ENCODE data around the gene CTNND2. TPM values are rescaled to one million over a fixed set of nuclear protein-coding genes. Genes with fewer than 3 reads are reported as not detected.

Gene CTNND2
- polyA plus RNA-seq, 1 of the 3 experiments (the other 2 are of a cell fraction), result not detected

GRCh38 chr5:11152368-11152767, 751.9 kb downstream of the CTNND2 start:
- no peak overlapping the region for H3K4me2 ChIP-seq
- no peaks in the 10 kb centered on the region for H3F3A ChIP-seq (replicated peaks; ENCODE audit: insufficient read depth)
- H3K4me3 ChIP-seq (ENCODE audit: low read depth in 2 of 2, low read length in 1 of 2), result no peak overlapping the region
- 53% methylated on average over 8 of the region's 8 CpGs for WGBS (ENCODE audit: low lambda C conversion rate)
- H3K36me3 ChIP-seq (replicated peaks in 1 of 2; ENCODE audit: control insufficient read depth in 1 of 2, insufficient read depth in 2 of 2, low read length in 1 of 2), result no peaks in the 10 kb centered on the region
- no peak overlapping the region for H2AFZ ChIP-seq (ENCODE audit: low read depth)
- no peaks in the 10 kb centered on the region for H3K79me2 ChIP-seq (ENCODE audit: insufficient read depth)
- no peaks in the 10 kb centered on the region for H3K9me3 ChIP-seq
- no peaks in the 10 kb centered on the region for H3K4me1 ChIP-seq (ENCODE audit: control insufficient read depth in 1 of 2, insufficient read depth in 2 of 2, low read depth in 1 of 2, low read length in 1 of 2)
- no peaks in the 10 kb centered on the region; the same call in 1 of the 2 replicates for H3K27me3 ChIP-seq (ENCODE audit: insufficient read depth)
- POLR2A ChIA-PET, result no interaction called here
- no peak for DNase-seq
- no peaks in the 10 kb centered on the region for H4K20me1 ChIP-seq (ENCODE audit: insufficient read depth)
- no peak overlapping the region for H3K9ac ChIP-seq
- TF ChIP-seq EZH2phosphoT487 (IDR thresholded peaks at IDR 0.05; ENCODE audit: borderline replicate concordance, low read depth), result no peak
- TF ChIP-seq SMC3 (IDR thresholded peaks at IDR 0.05; ENCODE audit: low read depth, low read length), result no peak
- H3K9me2 ChIP-seq, result no peaks in the 10 kb centered on the region
- H3K27ac ChIP-seq (ENCODE audit: low read depth in 2 of 2, low read length in 1 of 2), result no peak overlapping the region
- CTCF ChIA-PET, result no interaction called here

GRCh38 chr5:11150976-11151375, 753.3 kb downstream of the CTNND2 start:
- WGBS (ENCODE audit: low lambda C conversion rate), result 9% methylated on average over 5 of the region's 5 CpGs
- Histone ChIP-seq H3K9ac (no peak overlapping the region), H4K20me1 (ENCODE audit: insufficient read depth) (no peaks in the 10 kb centered on the region), H3K4me1 (ENCODE audit: control insufficient read depth in 1 of 2, insufficient read depth in 2 of 2, low read depth in 1 of 2, low read length in 1 of 2) (no peaks in the 10 kb centered on the region), H3K27me3 (ENCODE audit: insufficient read depth) (no peaks in the 10 kb centered on the region; the same call in 1 of the 2 replicates), H3K79me2 (ENCODE audit: insufficient read depth) (no peaks in the 10 kb centered on the region), H3F3A (replicated peaks; ENCODE audit: insufficient read depth) (no peaks in the 10 kb centered on the region), H3K9me3 (no peaks in the 10 kb centered on the region), H3K4me2 (no peak overlapping the region), H2AFZ (ENCODE audit: low read depth) (no peak overlapping the region), H3K9me2 (no peaks in the 10 kb centered on the region), H3K36me3 (replicated peaks in 1 of 2; ENCODE audit: control insufficient read depth in 1 of 2, insufficient read depth in 2 of 2, low read length in 1 of 2) (no peaks in the 10 kb centered on the region), H3K4me3 (ENCODE audit: low read depth in 2 of 2, low read length in 1 of 2) (no peak overlapping the region), H3K27ac (ENCODE audit: low read depth in 2 of 2, low read length in 1 of 2) (no peak overlapping the region)
- TF ChIP-seq IRF3 (IDR thresholded peaks at IDR 0.05; ENCODE audit: low read depth, low read length) (no peak), GATA2 (CRISPR knock-in tag; IDR thresholded peaks at IDR 0.05) (no peak), JUND (IDR thresholded peaks at IDR 0.05) (no peak), EZH2phosphoT487 (IDR thresholded peaks at IDR 0.05; ENCODE audit: borderline replicate concordance, low read depth) (no peak)
- CTCF ChIA-PET, result no interaction called here
- POLR2A ChIA-PET, result no interaction called here
- no peak for DNase-seq

GRCh38 chr5:11148810-11149539, 755.3 kb downstream of the CTNND2 start:
- no peaks in the 10 kb centered on the region; the same call in 1 of the 2 replicates for H3K27me3 ChIP-seq (ENCODE audit: insufficient read depth)
- DNase-seq, result no peak
- no peak overlapping the region for H3K4me2 ChIP-seq
- no peak overlapping the region for H3K4me3 ChIP-seq (ENCODE audit: low read depth in 2 of 2, low read length in 1 of 2)
- ChIA-PET POLR2A (no interaction called here), CTCF (no interaction called here)
- H3K4me1 ChIP-seq (ENCODE audit: control insufficient read depth in 1 of 2, insufficient read depth in 2 of 2, low read depth in 1 of 2, low read length in 1 of 2), result no peaks in the 10 kb centered on the region
- H3K27ac ChIP-seq (ENCODE audit: low read depth in 2 of 2, low read length in 1 of 2), result no peak overlapping the region
- no peaks in the 10 kb centered on the region for H3K9me2 ChIP-seq
- WGBS (ENCODE audit: low lambda C conversion rate), result 35% methylated on average over 14 of the region's 14 CpGs
- no peaks in the 10 kb centered on the region for H4K20me1 ChIP-seq (ENCODE audit: insufficient read depth)
- H3K36me3 ChIP-seq (replicated peaks in 1 of 2; ENCODE audit: control insufficient read depth in 1 of 2, insufficient read depth in 2 of 2, low read length in 1 of 2), result no peaks in the 10 kb centered on the region
- H2AFZ ChIP-seq (ENCODE audit: low read depth), result no peak overlapping the region
- H3K79me2 ChIP-seq (ENCODE audit: insufficient read depth), result no peaks in the 10 kb centered on the region
- no peak overlapping the region for H3K9ac ChIP-seq
- H3F3A ChIP-seq (replicated peaks; ENCODE audit: insufficient read depth), result no peaks in the 10 kb centered on the region
- no peaks in the 10 kb centered on the region for H3K9me3 ChIP-seq
- TF ChIP-seq MEF2A (IDR thresholded peaks at IDR 0.05; ENCODE audit: borderline replicate concordance, low read depth), result no peak
- no peak for TF ChIP-seq MXI1 (IDR thresholded peaks at IDR 0.05; ENCODE audit: low read depth, low read length)
- TF ChIP-seq FOXJ3 (CRISPR knock-in tag; IDR thresholded peaks at IDR 0.05), result no peak
- no peak for TF ChIP-seq TAF1 (IDR thresholded peaks at IDR 0.05; ENCODE audit: borderline replicate concordance, low read depth, low read length)
- TF ChIP-seq USF2 (IDR thresholded peaks at IDR 0.05; ENCODE audit: borderline replicate concordance, low read depth, low read length), result no peak
- no peak for TF ChIP-seq MAX (IDR thresholded peaks at IDR 0.05; ENCODE audit: low read depth)
- no peak for TF ChIP-seq POLR2AphosphoS5 (IDR thresholded peaks at IDR 0.05; ENCODE audit: low read depth, low read length)
- TF ChIP-seq REST (IDR thresholded peaks at IDR 0.05; ENCODE audit: low read depth, low read length), result no peak

Data from SK-N-SH (cell line).